CD4-positive, alpha-beta memory T cell (primary cell): ENCODE results near the gene CYREN. TPM values are rescaled to one million over a fixed set of nuclear protein-coding genes. Genes with fewer than 3 reads are reported as not detected.

Experiments used
- CTCF ChIA-PET: fragments of 350-600 bp; sonication (Branson Sonifier 250); formaldehyde crosslinking; loops from one replicate; lab custom pipeline; 2021; ENCODE audit warnings: inconsistent platforms; ENCODE audit not compliant: partially characterized antibody; lab: Charles Lee
- POLR2A ChIA-PET: fragments of 350-600 bp; sonication (Branson Sonifier 250); formaldehyde crosslinking; loops from one replicate; lab custom pipeline; 2021; ENCODE audit not compliant: partially characterized antibody; lab: Charles Lee
- DNase-seq, 5 donors: peaks; one replicate each; pipeline versions ENCODE4 v3.0.0 to v3.0.0-alpha.2; 2020 to 2022; ENCODE audit warnings: mixed read lengths in 1 of 5
- H3K27ac ChIP-seq: one replicate; pipeline ENCODE4 v1.7.0; 2013; ENCODE audit warnings: low read depth, low read length
- H3K27me3 ChIP-seq: 2 replicates; pipeline ENCODE4 v1.7.0; 2013; ENCODE audit warnings: mild to moderate bottlenecking, low read length, moderate library complexity; ENCODE audit not compliant: insufficient read depth
- H3K36me3 ChIP-seq: 2 replicates; pipeline ENCODE4 v1.7.0; 2013; ENCODE audit warnings: mild to moderate bottlenecking, low read length, moderate library complexity; ENCODE audit not compliant: insufficient read depth
- H3K4me1 ChIP-seq: 2 replicates; pipeline ENCODE4 v1.7.0; 2013; ENCODE audit warnings: mild to moderate bottlenecking, low read length, moderate library complexity; ENCODE audit not compliant: insufficient read depth
- H3K4me3 ChIP-seq, 2 donors: one replicate each; pipeline ENCODE4 v1.7.0; 2013; ENCODE audit warnings: low read length in 2 of 2, mild to moderate bottlenecking in 1 of 2
- H3K9me3 ChIP-seq, 2 donors: one replicate each; pipeline ENCODE4 v1.7.0; 2013; ENCODE audit warnings: low read length in 2 of 2, control low read depth in 1 of 2; ENCODE audit not compliant: control insufficient read depth in 1 of 2
- H3K27ac Mint-ChIP-seq, 7 donors: one replicate each; pipeline ENCODE4 v1.8.0; 2020 to 2021; ENCODE audit warnings: mixed read lengths in 7 of 7, mild to moderate bottlenecking in 6 of 7, inconsistent platforms in 3 of 7, moderate library complexity in 3 of 7
- H3K27me3 Mint-ChIP-seq, 2 donors: one replicate each; pipeline ENCODE4 v1.8.0; 2020 to 2021; ENCODE audit warnings: mixed read lengths in 2 of 2
- H3K36me3 Mint-ChIP-seq, 2 donors: one replicate each; pipeline ENCODE4 v1.8.0; 2020 to 2021; ENCODE audit warnings: mixed read lengths in 2 of 2, inconsistent platforms in 1 of 2, mild to moderate bottlenecking in 1 of 2
- H3K4me1 Mint-ChIP-seq, 4 donors: one replicate each; pipeline ENCODE4 v1.8.0; 2020 to 2021; ENCODE audit warnings: mixed read lengths in 4 of 4, mild to moderate bottlenecking in 1 of 4
- H3K4me3 Mint-ChIP-seq, 8 donors: one replicate each; pipeline ENCODE4 v1.8.0; 2020 to 2021; ENCODE audit warnings: mixed read lengths in 8 of 8, mild to moderate bottlenecking in 7 of 8, moderate library complexity in 6 of 8, inconsistent platforms in 3 of 8
- H3K9me3 Mint-ChIP-seq, 8 donors: one replicate each; pipeline ENCODE4 v1.8.0; 2020 to 2021; ENCODE audit warnings: mixed read lengths in 8 of 8, mild to moderate bottlenecking in 5 of 8, inconsistent platforms in 3 of 8, moderate library complexity in 1 of 8
- intact Hi-C: fragments of 100-400 bp; cut with micrococcal nuclease; formaldehyde crosslinking; loops from one replicate; pipeline ENCODE4 v1.15.1; 2023
- polyA plus RNA-seq, 2 donors: library from polyadenylated mRNA; unstranded; fragments of 300-500 nt; fragmentation: Illumina TruSeq; gene quantifications; one replicate each; pipeline ENCODE4 v1.2.3, GENCODE V29; 2021
- total RNA-seq, 2 experiments: library from RNA; stranded (reverse); gene quantifications; one replicate each; pipeline ENCODE4 v1.2.3, GENCODE V29; 2021

The CYREN gene
- total and polyA plus RNA-seq, 4 experiments from 2014 or later, result 35.2 to 52.9 (median 45.9) TPM

- intact Hi-C loops, result no loop called here
- H3K36me3 Mint-ChIP-seq, result peaks cover 51 to 60% of the 10 kb centered on the region in 2 donors
- Histone ChIP-seq H3K9me3 (no peaks in the 10 kb centered on the region), H3K27ac (no peak overlapping the region), H3K4me3 (no peak overlapping the region), H3K27me3 (no peaks in the 10 kb centered on the region), H3K36me3 (peaks cover 9% of the 10 kb centered on the region), H3K4me1 (peaks cover 20% of the 10 kb centered on the region)
- POLR2A ChIA-PET, result no interaction called here
- H3K4me3 Mint-ChIP-seq, result no peak overlapping the region
- CTCF ChIA-PET, result interaction anchor here (0.6 to 1.8 kb wide), 5 partner anchors 9 to 75 kb away, joined by 3 to 4 read pairs (median 3); no protein-coding TSS in a partner anchor
- H3K9me3 Mint-ChIP-seq, result no peaks in the 10 kb centered on the region
- H3K27me3 Mint-ChIP-seq, result no peaks in the 10 kb centered on the region
- no peak for DNase-seq
- H3K27ac Mint-ChIP-seq, result peak overlapping the region in 1 of 7 donors; percentile 34
- peaks cover 22 to 51% (median 32%) of the 10 kb centered on the region in 4 donors for H3K4me1 Mint-ChIP-seq
Measured at GRCh38 chr7:135205850-135206249, 35.3 kb upstream of the CYREN start.

GRCh38 chr7:135204876-135205275 is 34.4 kb upstream of the CYREN start:
- peaks cover 51 to 65% of the 10 kb centered on the region in 2 donors for H3K36me3 Mint-ChIP-seq
- ChIA-PET POLR2A (no interaction called here), CTCF (interaction anchor here (1.1 to 1.8 kb wide), 3 partner anchors 9 to 69 kb away, joined by 3 to 4 read pairs (median 3); no protein-coding TSS in a partner anchor)
- no peak for DNase-seq
- H3K9me3 Mint-ChIP-seq, result no peaks in the 10 kb centered on the region
- Histone ChIP-seq H3K4me1 (peaks cover 12% of the 10 kb centered on the region), H3K4me3 (no peak overlapping the region), H3K27ac (no peak overlapping the region), H3K27me3 (no peaks in the 10 kb centered on the region), H3K36me3 (peaks cover 9% of the 10 kb centered on the region), H3K9me3 (no peaks in the 10 kb centered on the region)
- intact Hi-C loops, result no loop called here
- no peak overlapping the region for H3K4me3 Mint-ChIP-seq
- no peaks in the 10 kb centered on the region for H3K27me3 Mint-ChIP-seq
- peaks cover 17 to 43% (median 24%) of the 10 kb centered on the region in 4 donors for H3K4me1 Mint-ChIP-seq
- peak overlapping the region in 1 of 7 donors; percentile 7 for H3K27ac Mint-ChIP-seq

GRCh38 chr7:135204341-135204749 is 33.8 kb upstream of the CYREN start:
- Mint-ChIP-seq H3K36me3 (peaks cover 56 to 69% of the 10 kb centered on the region in 2 donors), H3K4me1 (peaks cover 17 to 37% (median 22%) of the 10 kb centered on the region in 4 donors), H3K27me3 (no peaks in the 10 kb centered on the region), H3K4me3 (no peak overlapping the region), H3K27ac (no peak overlapping the region), H3K9me3 (no peaks in the 10 kb centered on the region)
- Histone ChIP-seq H3K27ac (no peak overlapping the region), H3K4me1 (peaks cover 12% of the 10 kb centered on the region), H3K9me3 (no peaks in the 10 kb centered on the region), H3K4me3 (no peak overlapping the region), H3K27me3 (no peaks in the 10 kb centered on the region), H3K36me3 (peaks cover 13% of the 10 kb centered on the region)
- intact Hi-C loops, result no loop called here
- POLR2A ChIA-PET, result no interaction called here
- CTCF ChIA-PET, result interaction anchor here (1.1 to 1.5 kb wide), 2 partner anchors 9 to 70 kb away, joined by 3 to 4 read pairs; no protein-coding TSS in a partner anchor
- no peak for DNase-seq

GRCh38 chr7:135201350-135201749 is 30.8 kb upstream of the CYREN start:
- peaks cover 28% of the 10 kb centered on the region for H3K36me3 ChIP-seq
- H3K36me3 Mint-ChIP-seq, result peaks cover 68 to 85% of the 10 kb centered on the region in 2 donors
- H3K4me3 ChIP-seq, result no peak overlapping the region
- no peak overlapping the region for H3K4me3 Mint-ChIP-seq
- CTCF ChIA-PET, result no interaction called here
- intact Hi-C loops, result no loop called here
- DNase-seq, result no peak
- no peak overlapping the region for H3K27ac ChIP-seq
- peaks cover 9 to 16% (median 10%) of the 10 kb centered on the region in 4 donors for H3K4me1 Mint-ChIP-seq
- no peaks in the 10 kb centered on the region for H3K27me3 ChIP-seq
- no peak overlapping the region for H3K27ac Mint-ChIP-seq
- H3K9me3 ChIP-seq, result no peaks in the 10 kb centered on the region
- H3K27me3 Mint-ChIP-seq, result no peaks in the 10 kb centered on the region
- no peaks in the 10 kb centered on the region for H3K9me3 Mint-ChIP-seq
- no peaks in the 10 kb centered on the region for H3K4me1 ChIP-seq
- POLR2A ChIA-PET, result no interaction called here

- POLR2A ChIA-PET, result no interaction called here
- intact Hi-C loops, result no loop called here
- Mint-ChIP-seq H3K4me3 (no peak overlapping the region), H3K9me3 (no peaks in the 10 kb centered on the region), H3K36me3 (peaks cover 65 to 86% of the 10 kb centered on the region in 2 donors), H3K27ac (no peak overlapping the region), H3K4me1 (peaks cover 7 to 16% (median 10%) of the 10 kb centered on the region in 4 donors), H3K27me3 (no peaks in the 10 kb centered on the region)
- Histone ChIP-seq H3K4me3 (no peak overlapping the region), H3K27me3 (no peaks in the 10 kb centered on the region), H3K4me1 (no peaks in the 10 kb centered on the region), H3K36me3 (peaks cover 28% of the 10 kb centered on the region), H3K9me3 (no peaks in the 10 kb centered on the region), H3K27ac (no peak overlapping the region)
- no peak for DNase-seq
- CTCF ChIA-PET, result no interaction called here
Measured at GRCh38 chr7:135200821-135201331, 30.4 kb upstream of the CYREN start.

GRCh38 chr7:135199439-135199838 is 28.9 kb upstream of the CYREN start:
- H3K36me3 ChIP-seq, result peaks cover 33% of the 10 kb centered on the region
- ChIA-PET POLR2A (no interaction called here), CTCF (no interaction called here)
- no peak for DNase-seq
- intact Hi-C loops, result no loop called here
- no peak overlapping the region for H3K4me3 ChIP-seq
- peaks cover 6 to 16% (median 8%) of the 10 kb centered on the region in 4 donors for H3K4me1 Mint-ChIP-seq
- H3K4me3 Mint-ChIP-seq, result no peak overlapping the region
- no peak overlapping the region for H3K27ac ChIP-seq
- no peaks in the 10 kb centered on the region for H3K4me1 ChIP-seq
- no peaks in the 10 kb centered on the region for H3K9me3 ChIP-seq
- H3K36me3 Mint-ChIP-seq, result peaks cover 64 to 89% of the 10 kb centered on the region in 2 donors
- peak overlapping the region in 1 of 7 donors; percentile 21 for H3K27ac Mint-ChIP-seq
- no peaks in the 10 kb centered on the region for H3K27me3 Mint-ChIP-seq
- no peaks in the 10 kb centered on the region for H3K27me3 ChIP-seq
- no peaks in the 10 kb centered on the region for H3K9me3 Mint-ChIP-seq

GRCh38 chr7:135197906-135198655 is 27.6 kb upstream of the CYREN start:
- POLR2A ChIA-PET, result interaction anchor here (1.2 kb wide), 1 partner anchor 12 kb away, joined by 4 read pairs; no protein-coding TSS in a partner anchor

More at GRCh38 chr7:135197906-135198655, 27.6 kb upstream of the CYREN start:
- H3K4me3 ChIP-seq, result no peak overlapping the region
- H3K27me3 ChIP-seq, result no peaks in the 10 kb centered on the region
- CTCF ChIA-PET, result interaction anchor here (1.1 kb wide), 1 partner anchor 12 kb away, joined by 3 read pairs; no protein-coding TSS in a partner anchor
- Mint-ChIP-seq H3K27ac (no peak overlapping the region), H3K36me3 (peaks cover 64 to 91% of the 10 kb centered on the region in 2 donors), H3K9me3 (no peaks in the 10 kb centered on the region), H3K4me3 (peak overlapping the region in 1 of 8 donors; percentile 41), H3K4me1 (peaks cover 6 to 11% (median 8%) of the 10 kb centered on the region in 4 donors), H3K27me3 (no peaks in the 10 kb centered on the region)
- H3K27ac ChIP-seq, result no peak overlapping the region
- peaks cover 39% of the 10 kb centered on the region for H3K36me3 ChIP-seq
- no peaks in the 10 kb centered on the region for H3K9me3 ChIP-seq
- no peak for DNase-seq
- no peaks in the 10 kb centered on the region for H3K4me1 ChIP-seq
- intact Hi-C loops, result no loop called here
